ENCODE data around the gene IL17RA. TPM values are rescaled to one million over a fixed set of nuclear protein-coding genes. Genes with fewer than 3 reads are reported as not detected.
"Not testable (repeated sequence)": the region's sequence is repeated elsewhere in the genome, so short reads cannot be mapped to it uniquely, and the experiment has no call there.

Gene IL17RA
- total RNA-seq, 4 donors from 2014 or later = 2.6 to 19.3 (median 6.2) TPM

DNA sequence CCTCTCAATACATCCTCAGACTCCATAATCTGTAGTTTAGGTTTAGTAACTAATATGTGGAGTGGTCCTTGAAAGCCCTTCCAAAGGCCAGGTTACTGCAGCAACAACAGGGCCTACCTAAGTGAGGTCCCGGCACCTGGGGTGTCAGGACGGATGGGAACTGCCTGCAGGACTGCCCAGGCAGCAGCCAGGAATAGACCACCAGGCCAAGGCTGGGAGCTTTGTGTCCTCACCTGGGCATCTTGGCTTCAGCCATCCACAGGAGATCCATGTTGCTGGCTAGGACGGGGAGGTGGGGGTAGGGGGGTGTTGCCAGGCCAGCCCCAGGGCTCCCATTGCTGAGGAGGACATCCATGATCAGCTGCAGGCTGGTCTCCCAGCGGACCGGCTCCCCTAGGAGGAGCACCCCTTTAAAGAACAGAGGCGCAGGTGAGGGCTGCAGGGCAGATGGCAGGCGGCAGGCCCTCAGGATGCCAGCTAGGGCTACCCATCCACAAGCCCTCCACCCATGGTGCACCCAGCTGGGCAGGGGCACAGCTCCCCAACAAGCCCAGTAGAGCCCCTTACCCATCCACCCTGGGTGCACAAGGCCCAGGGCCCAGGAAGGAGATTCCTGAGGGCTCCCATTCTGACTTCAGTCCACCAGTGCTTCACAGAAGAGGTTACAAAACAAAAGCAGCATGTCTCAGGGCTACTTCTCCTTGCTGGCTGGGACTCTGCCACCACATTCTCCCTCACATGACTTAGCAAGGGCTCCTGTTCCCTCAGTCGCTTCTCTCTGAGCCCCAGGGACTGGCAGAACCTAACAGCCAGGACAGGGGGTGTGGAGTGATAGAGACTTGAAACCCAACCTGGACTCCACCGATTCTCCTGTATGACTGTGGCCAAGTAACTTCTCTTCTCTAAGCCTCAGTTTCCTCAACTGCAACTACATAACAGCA lies 56.3 kb downstream of the IL17RA start:
- Histone ChIP-seq H3K36me3 (no peaks in the 10 kb centered on the region), H3K27me3 (no peaks in the 10 kb centered on the region)

GRCh38 chr22:17143101-17143500 lies 58.3 kb downstream of the IL17RA start:
- no peak for DNase-seq
- no peak for TF ChIP-seq POLR2A (IDR thresholded peaks at IDR 0.05)
- TF ChIP-seq, protein P1, sequence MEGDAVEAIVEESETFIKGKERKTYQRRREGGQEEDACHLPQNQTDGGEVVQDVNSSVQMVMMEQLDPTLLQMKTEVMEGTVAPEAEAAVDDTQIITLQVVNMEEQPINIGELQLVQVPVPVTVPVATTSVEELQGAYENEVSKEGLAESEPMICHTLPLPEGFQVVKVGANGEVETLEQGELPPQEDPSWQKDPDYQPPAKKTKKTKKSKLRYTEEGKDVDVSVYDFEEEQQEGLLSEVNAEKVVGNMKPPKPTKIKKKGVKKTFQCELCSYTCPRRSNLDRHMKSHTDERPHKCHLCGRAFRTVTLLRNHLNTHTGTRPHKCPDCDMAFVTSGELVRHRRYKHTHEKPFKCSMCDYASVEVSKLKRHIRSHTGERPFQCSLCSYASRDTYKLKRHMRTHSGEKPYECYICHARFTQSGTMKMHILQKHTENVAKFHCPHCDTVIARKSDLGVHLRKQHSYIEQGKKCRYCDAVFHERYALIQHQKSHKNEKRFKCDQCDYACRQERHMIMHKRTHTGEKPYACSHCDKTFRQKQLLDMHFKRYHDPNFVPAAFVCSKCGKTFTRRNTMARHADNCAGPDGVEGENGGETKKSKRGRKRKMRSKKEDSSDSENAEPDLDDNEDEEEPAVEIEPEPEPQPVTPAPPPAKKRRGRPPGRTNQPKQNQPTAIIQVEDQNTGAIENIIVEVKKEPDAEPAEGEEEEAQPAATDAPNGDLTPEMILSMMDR (IDR thresholded peaks at IDR 0.05) = no peak
- H3K27me3 ChIP-seq = no peaks in the 10 kb centered on the region
- no peak overlapping the region for H3K27ac ChIP-seq
- no peaks in the 10 kb centered on the region for H3K9me3 ChIP-seq
- H3K36me3 ChIP-seq = no peaks in the 10 kb centered on the region
- H3K4me1 ChIP-seq = no peaks in the 10 kb centered on the region
- no peak overlapping the region for H3K4me3 ChIP-seq
- intact Hi-C loops (cut with DNase I; ENCODE audit: low total_unique reads) = no loop called here

More for the DNA sequence above, 56.3 kb downstream of the IL17RA start:
- Histone ChIP-seq H3K4me3 (no peak overlapping the region), H3K4me1 (no peaks in the 10 kb centered on the region), H3K27ac (no peak overlapping the region), H3K9me3 (no peaks in the 10 kb centered on the region)
- no peak for DNase-seq
- TF ChIP-seq, protein P1 (IDR thresholded peaks at IDR 0.05) = no peak
- TF ChIP-seq POLR2A (IDR thresholded peaks at IDR 0.05) = no peak
- intact Hi-C loops (cut with DNase I; ENCODE audit: low total_unique reads) = no loop called here

GRCh38 chr22:17143826-17144225 lies 59.0 kb downstream of the IL17RA start:
- intact Hi-C loops (cut with DNase I; ENCODE audit: low total_unique reads) = no loop called here
- Histone ChIP-seq H3K9me3 (no peaks in the 10 kb centered on the region), H3K4me3 (no peak overlapping the region), H3K27me3 (no peaks in the 10 kb centered on the region), H3K36me3 (no peaks in the 10 kb centered on the region), H3K4me1 (no peaks in the 10 kb centered on the region), H3K27ac (no peak overlapping the region)
- TF ChIP-seq, protein P1 (IDR thresholded peaks at IDR 0.05) = no peak
- TF ChIP-seq POLR2A (IDR thresholded peaks at IDR 0.05) = no peak
- no peak for DNase-seq

DNA sequence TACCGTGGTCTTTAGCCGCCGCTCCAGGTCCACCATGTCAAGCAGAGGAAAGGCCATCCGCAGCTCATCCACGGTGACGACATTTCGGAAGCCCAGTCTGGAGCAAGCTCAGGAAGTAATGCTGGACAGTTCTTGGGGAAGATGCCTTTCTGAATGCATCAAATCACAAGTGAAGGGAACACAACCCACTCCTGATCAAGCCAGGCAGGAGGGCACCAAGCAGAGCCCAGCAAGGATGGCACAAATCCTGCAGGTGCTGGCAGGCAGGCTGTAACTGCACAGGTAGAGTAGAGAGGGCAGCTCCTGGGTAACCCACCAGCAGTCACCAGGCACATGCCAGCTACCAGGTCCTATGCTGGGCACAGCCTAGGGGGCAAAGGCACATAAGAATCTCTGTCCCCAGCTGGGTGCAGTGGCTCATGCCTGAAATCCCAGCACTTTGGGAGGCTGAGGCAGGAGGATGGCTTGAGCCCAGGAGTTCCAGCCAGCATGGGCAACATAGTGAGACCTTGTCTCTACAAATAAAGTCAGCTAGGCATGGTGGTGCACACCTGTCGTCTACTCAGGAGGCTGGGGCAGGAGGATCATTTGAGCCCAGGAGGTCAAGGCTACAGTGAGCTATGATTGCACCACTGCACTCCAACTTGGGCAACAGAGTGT lies 60.4 kb downstream of the IL17RA start:
- DNase-seq = no peak
- H3K4me1 ChIP-seq = no peaks in the 10 kb centered on the region

GRCh38 chr22:17147458-17147857 lies 62.7 kb downstream of the IL17RA start:
- DNase-seq; H3K27me3 ChIP-seq; intact Hi-C loops (cut with DNase I; ENCODE audit: low total_unique reads); H3K4me3 ChIP-seq; H3K4me1 ChIP-seq; H3K27ac ChIP-seq; H3K9me3 ChIP-seq; H3K36me3 ChIP-seq: not testable (repeated sequence)

More for the DNA sequence above, 60.4 kb downstream of the IL17RA start:
- Histone ChIP-seq H3K9me3 (no peaks in the 10 kb centered on the region), H3K36me3 (no peaks in the 10 kb centered on the region), H3K27ac (no peak overlapping the region), H3K4me3 (no peak overlapping the region), H3K27me3 (no peaks in the 10 kb centered on the region)
- intact Hi-C loops (cut with DNase I; ENCODE audit: low total_unique reads) = no loop called here
- no peak for TF ChIP-seq POLR2A (IDR thresholded peaks at IDR 0.05)
- TF ChIP-seq, protein P1 (IDR thresholded peaks at IDR 0.05) = no peak
